ENCODE data around the gene NR1D2. TPM values are rescaled to one million over a fixed set of nuclear protein-coding genes. Genes with fewer than 3 reads are reported as not detected.

NR1D2 gene
- total and polyA plus RNA-seq, 2 experiments from 2014 or later, result 6.6 to 20.7 TPM

- Histone ChIP-seq H3K27ac (ENCODE audit: low read depth) (no peak overlapping the region), H3K4me1 (ENCODE audit: insufficient read depth) (no peaks in the 10 kb centered on the region), H3K79me2 (replicated peaks; ENCODE audit: insufficient read depth) (no peaks in the 10 kb centered on the region), H2AFZ (no peak overlapping the region), H3K27me3 (ENCODE audit: insufficient read depth) (no peaks in the 10 kb centered on the region), H3K4me3 (no peak overlapping the region), H3K4me2 (no peak overlapping the region), H3K9me2 (ENCODE audit: insufficient read depth) (no peaks in the 10 kb centered on the region), H4K20me1 (replicated peaks; ENCODE audit: insufficient read depth) (peaks cover 2% of the 10 kb centered on the region; the same call in 1 of the 2 replicates), H3F3A (replicated peaks; ENCODE audit: low read depth) (no peaks in the 10 kb centered on the region), H3K36me3 (ENCODE audit: insufficient read depth) (0 out of 2 replicates have a peak, but pooled peaks cover 4% of the 10 kb centered on the region)
- TF ChIP-seq STAT1 (IDR thresholded peaks at IDR 0.05; ENCODE audit: unreplicated experiment) (no peak), ZNF331 (CRISPR knock-in tag; IDR thresholded peaks at IDR 0.05; ENCODE audit: low read depth) (no peak), CTCF (conservative IDR thresholded peaks at IDR 0.05; ENCODE audit: low read depth in 2 of 2) (no peak), JUNB (IDR thresholded peaks at IDR 0.05; ENCODE audit: unreplicated experiment) (no peak), NANOG (IDR thresholded peaks at IDR 0.05; ENCODE audit: borderline replicate concordance) (no peak), REST (IDR thresholded peaks at IDR 0.05; ENCODE audit: unreplicated experiment) (no peak), ZNF114 (CRISPR knock-in tag; IDR thresholded peaks at IDR 0.05) (no peak), ZNF462 (CRISPR knock-in tag; IDR thresholded peaks at IDR 0.05) (no peak), ETS1 (IDR thresholded peaks at IDR 0.05) (no peak), EZH2phosphoT487 (IDR thresholded peaks at IDR 0.05; ENCODE audit: unreplicated experiment) (no peak), POLR2AphosphoS5 (IDR thresholded peaks at IDR 0.05; ENCODE audit: low read depth) (no peak), CREB1 (CRISPR knock-in tag; IDR thresholded peaks at IDR 0.05; ENCODE audit: low read depth) (no peak), EZH2 (IDR thresholded peaks at IDR 0.05; ENCODE audit: low read depth, unreplicated experiment) (no peak)
- no peak overlapping the region for H3K4me3 Mint-ChIP-seq
- peaks cover 37% of the 10 kb centered on the region for H3K36me3 Mint-ChIP-seq (ENCODE audit: low read depth)
- DNase-seq (ENCODE audit: low spot score), result no peak
- no peaks in the 10 kb centered on the region for H3K27me3 Mint-ChIP-seq (ENCODE audit: insufficient read depth, low read depth, poor library complexity)
- H3K4me1 Mint-ChIP-seq, result no peaks in the 10 kb centered on the region
- no peaks in the 10 kb centered on the region for H3K9me3 Mint-ChIP-seq
- H3K27ac Mint-ChIP-seq, result no peak overlapping the region
- no peak for ATAC-seq
Measured at GRCh38 chr3:23969393-23969792, 24.3 kb downstream of the NR1D2 start.
